Measurements from ENCODE around the gene RBPMS2. TPM values are rescaled to one million over a fixed set of nuclear protein-coding genes. Genes with fewer than 3 reads are reported as not detected.

Gene RBPMS2
- total and polyA plus RNA-seq, 5 experiments from 2014 or later, result not detected

- POLR2A ChIA-PET, result no interaction called here
- Mint-ChIP-seq H3K36me3 (no peaks in the 10 kb centered on the region), H3K9me3 (no peaks in the 10 kb centered on the region), H3K4me3 (no peak overlapping the region), H3K27me3 (peaks cover 0 to 7% (median 0%) of the 10 kb centered on the region in 5 donors), H3K27ac (no peak overlapping the region), H3K4me1 (peaks cover 0 to 6% (median 0%) of the 10 kb centered on the region in 4 donors)
- no peak for ATAC-seq
- no peak for DNase-seq
These were observed 11.5 kb downstream of the RBPMS2 start for GRCh38 chr15:64763874-64764273.

DNA sequence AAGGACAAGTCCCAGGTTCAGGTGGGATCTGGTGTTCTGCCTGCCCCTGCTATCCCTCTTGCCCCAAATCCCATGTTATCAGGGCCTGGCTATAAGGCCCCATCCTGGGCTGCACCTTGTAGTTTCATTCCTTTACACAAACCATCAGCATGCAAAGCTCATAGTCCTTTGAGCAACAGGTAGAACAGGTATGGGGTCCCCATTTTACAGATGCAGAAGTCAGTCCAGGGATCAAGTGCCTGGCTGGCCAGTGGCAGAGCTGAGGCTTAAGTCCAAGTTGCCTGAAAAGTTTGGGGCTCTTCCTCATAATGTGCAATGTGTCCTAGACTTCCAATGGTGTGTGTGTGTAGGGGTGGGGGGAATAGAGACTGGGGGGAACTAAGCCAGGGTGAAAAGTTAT lies 11.9 kb downstream of the RBPMS2 start:
- Mint-ChIP-seq H3K36me3 (no peaks in the 10 kb centered on the region), H3K27ac (no peak overlapping the region), H3K4me3 (no peak overlapping the region), H3K9me3 (no peaks in the 10 kb centered on the region), H3K4me1 (peaks cover 0 to 6% (median 0%) of the 10 kb centered on the region in 4 donors), H3K27me3 (peaks cover 0 to 7% (median 0%) of the 10 kb centered on the region in 5 donors)
- no peak for ATAC-seq
- POLR2A ChIA-PET, result no interaction called here
- DNase-seq, result no peak

DNA sequence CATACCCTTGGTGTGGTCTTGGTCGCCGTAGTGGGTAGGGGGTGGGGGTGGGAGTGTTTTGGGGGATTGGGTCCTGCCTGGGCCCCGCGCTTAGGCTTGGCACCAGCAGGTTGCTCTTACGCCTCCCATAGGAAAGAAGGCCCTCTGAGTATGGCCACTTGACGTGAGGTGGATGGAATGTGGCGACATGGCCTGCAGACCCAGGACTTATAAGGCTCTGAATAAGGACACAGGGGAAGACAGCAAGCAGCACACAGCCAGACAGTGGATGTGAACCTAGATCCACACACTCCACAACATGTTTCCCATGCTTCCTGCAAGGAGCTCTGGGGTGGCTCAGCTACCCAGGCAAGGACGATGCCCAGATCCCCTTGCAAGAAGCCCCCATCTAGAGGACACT lies 12.4 kb downstream of the RBPMS2 start:
- peaks cover 0 to 3% (median 0%) of the 10 kb centered on the region in 5 donors for H3K27me3 Mint-ChIP-seq
- POLR2A ChIA-PET, result no interaction called here
- DNase-seq (no peak), ATAC-seq (no peak)
- H3K36me3 Mint-ChIP-seq, result no peaks in the 10 kb centered on the region
- H3K27ac Mint-ChIP-seq, result no peak overlapping the region
- peaks cover 0 to 5% (median 0%) of the 10 kb centered on the region in 4 donors for H3K4me1 Mint-ChIP-seq
- H3K9me3 Mint-ChIP-seq, result no peaks in the 10 kb centered on the region
- H3K4me3 Mint-ChIP-seq, result no peak overlapping the region

DNA sequence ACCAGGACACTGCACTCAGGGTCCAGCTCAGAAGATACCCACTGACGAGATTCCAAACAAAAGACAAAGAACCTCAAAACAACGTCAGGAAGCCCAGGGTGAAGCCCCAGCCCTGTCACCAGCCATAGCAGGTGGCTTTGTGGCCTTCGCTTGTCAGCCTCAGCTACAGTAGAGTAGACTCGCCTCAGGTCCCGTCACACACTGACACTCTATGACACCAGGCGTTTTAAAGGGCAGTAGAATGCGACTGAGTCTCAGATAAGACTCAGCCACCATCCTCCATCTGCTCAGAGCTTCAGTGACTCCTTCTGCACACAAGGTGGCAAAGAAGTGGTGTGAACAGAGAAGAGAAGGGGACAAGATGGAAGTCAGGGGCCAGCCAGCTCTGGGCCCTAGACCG lies 12.8 kb downstream of the RBPMS2 start:
- no peak overlapping the region for H3K27ac Mint-ChIP-seq
- no peaks in the 10 kb centered on the region for H3K9me3 Mint-ChIP-seq
- no peak for DNase-seq
- POLR2A ChIA-PET, result interaction anchor here (0.7 kb wide), 1 partner anchor 12 kb away, joined by 3 read pairs; no protein-coding TSS in a partner anchor
- ATAC-seq, result no peak
- H3K36me3 Mint-ChIP-seq, result no peaks in the 10 kb centered on the region
- no peaks in the 10 kb centered on the region for H3K27me3 Mint-ChIP-seq
- H3K4me1 Mint-ChIP-seq, result no peaks in the 10 kb centered on the region
- no peak overlapping the region for H3K4me3 Mint-ChIP-seq

DNA sequence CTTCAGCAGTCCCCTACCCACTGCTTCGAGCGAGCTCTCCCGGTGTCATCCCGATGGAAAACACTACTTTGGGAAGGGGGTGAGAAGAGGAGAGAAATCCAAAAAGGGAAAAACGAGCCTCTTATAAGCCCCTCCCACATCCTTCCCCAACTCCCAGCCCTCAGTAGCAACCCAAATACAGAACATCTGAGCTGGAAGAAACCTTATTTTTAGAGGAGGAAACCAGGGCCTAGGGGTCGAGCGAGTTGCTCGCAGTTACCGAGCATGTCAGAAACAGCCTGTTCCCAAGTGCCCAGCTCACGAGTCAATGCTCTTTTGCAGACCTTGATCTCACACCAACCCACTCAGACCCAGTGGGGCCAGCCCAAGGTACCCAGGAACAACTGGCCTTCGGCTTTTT lies 14.2 kb downstream of the RBPMS2 start:
- H3K9me3 Mint-ChIP-seq, result no peaks in the 10 kb centered on the region
- no peaks in the 10 kb centered on the region for H3K36me3 Mint-ChIP-seq
- no peak overlapping the region for H3K27ac Mint-ChIP-seq
- H3K4me3 Mint-ChIP-seq, result no peak overlapping the region
- ATAC-seq (no peak), DNase-seq (no peak)
- H3K4me1 Mint-ChIP-seq, result no peaks in the 10 kb centered on the region
- POLR2A ChIA-PET, result no interaction called here
- H3K27me3 Mint-ChIP-seq, result no peaks in the 10 kb centered on the region

- H3K27ac Mint-ChIP-seq, result no peak overlapping the region
- peaks cover 0 to 8% (median 0%) of the 10 kb centered on the region in 4 donors for H3K4me1 Mint-ChIP-seq
- H3K9me3 Mint-ChIP-seq, result no peaks in the 10 kb centered on the region
- ATAC-seq, result no peak
- no peak for DNase-seq
- H3K27me3 Mint-ChIP-seq, result peaks cover 0 to 3% (median 0%) of the 10 kb centered on the region in 5 donors
- no peak overlapping the region for H3K4me3 Mint-ChIP-seq
- H3K36me3 Mint-ChIP-seq, result no peaks in the 10 kb centered on the region
- POLR2A ChIA-PET, result no interaction called here
These were observed 15.3 kb downstream of the RBPMS2 start for GRCh38 chr15:64760056-64760455.

- POLR2A ChIA-PET, result no interaction called here
- ATAC-seq, result no peak
- Mint-ChIP-seq H3K36me3 (no peaks in the 10 kb centered on the region), H3K27ac (no peak overlapping the region), H3K9me3 (no peaks in the 10 kb centered on the region), H3K4me1 (peaks cover 0 to 20% (median 0%) of the 10 kb centered on the region in 4 donors), H3K27me3 (peaks cover 0 to 3% (median 0%) of the 10 kb centered on the region in 5 donors), H3K4me3 (no peak overlapping the region)
- no peak for DNase-seq
These were observed 19.9 kb downstream of the RBPMS2 start for GRCh38 chr15:64755427-64755940.

DNA sequence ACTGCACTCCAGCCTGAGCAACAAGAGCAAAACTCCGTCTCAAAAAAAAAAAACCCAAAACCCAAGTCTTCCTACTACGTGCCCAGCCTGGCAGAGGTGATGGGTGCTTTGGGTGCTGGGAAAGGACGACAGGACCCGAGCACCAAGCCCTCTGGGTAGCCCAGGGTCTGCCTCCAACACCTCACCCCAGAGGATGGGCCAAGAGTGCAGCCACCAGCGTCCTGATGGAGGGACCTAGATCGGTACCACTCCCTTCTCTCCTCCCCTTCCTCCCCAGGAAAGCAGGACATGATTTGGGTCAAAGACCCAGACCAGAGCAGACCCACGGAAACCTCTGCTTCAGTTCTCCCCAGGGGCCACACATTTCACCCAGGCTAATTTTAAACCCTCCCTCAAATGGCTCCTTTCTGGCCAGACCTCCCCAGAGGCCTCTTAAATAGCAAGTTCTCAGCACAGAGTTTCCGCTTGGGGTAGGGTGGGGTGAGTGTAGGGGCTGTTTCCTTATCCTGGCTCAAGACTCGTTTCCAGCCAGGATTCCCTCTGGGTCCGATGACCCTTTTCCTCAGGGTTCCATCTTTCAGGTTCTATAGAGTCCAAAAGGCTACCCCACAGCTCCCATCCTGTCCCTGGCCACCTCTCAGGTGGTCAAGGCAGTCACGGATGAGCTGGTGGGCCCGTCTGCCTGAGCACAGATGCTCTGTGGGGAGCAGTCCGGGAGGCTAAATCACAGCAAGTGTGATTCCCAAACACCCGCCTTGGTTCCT lies 20.5 kb downstream of the RBPMS2 start:
- Mint-ChIP-seq H3K4me1 (peaks cover 0 to 20% (median 0%) of the 10 kb centered on the region in 4 donors), H3K27me3 (peaks cover 0 to 3% (median 0%) of the 10 kb centered on the region in 5 donors), H3K9me3 (no peaks in the 10 kb centered on the region), H3K36me3 (no peaks in the 10 kb centered on the region), H3K4me3 (peak overlapping the region in 1 of 10 donors; percentile 53), H3K27ac (no peak overlapping the region)
- no peak for ATAC-seq
- DNase-seq, result no peak
- POLR2A ChIA-PET, result interaction anchor here (0.7 kb wide), 1 partner anchor 65 kb away, joined by 3 read pairs; no protein-coding TSS in a partner anchor

DNA sequence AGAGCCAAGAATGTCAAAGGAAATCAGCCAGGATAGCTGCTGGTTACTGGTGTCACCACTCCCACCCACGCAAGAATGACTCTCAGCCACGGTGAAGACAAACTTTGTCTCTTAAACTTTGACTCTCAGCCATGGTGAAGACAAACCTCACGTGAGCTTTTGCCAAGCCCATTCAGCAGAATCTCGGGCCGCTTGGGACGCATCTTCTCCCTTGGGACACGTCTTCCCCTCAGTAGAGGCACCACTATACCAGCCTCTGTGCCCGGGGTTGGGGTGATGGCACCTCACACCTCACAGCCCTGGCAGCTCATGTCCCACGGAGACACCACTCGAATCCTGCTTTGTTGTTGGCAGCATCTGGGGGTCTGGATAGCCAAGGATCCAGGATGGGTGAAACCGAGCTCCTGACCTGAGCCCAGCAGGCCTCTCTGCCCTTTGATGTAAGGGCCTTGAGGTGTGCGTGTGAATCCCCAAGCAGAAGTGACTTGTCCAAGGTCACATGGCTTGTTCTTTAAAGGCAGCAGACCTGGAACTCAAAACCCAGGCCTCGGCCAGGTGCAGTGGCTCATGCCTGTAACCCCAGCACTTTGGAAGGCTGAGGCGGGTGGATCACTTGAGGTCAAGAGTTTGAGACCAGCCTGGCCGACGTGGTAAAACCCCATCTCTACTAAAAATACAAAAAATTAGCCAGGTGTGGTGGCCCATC lies 21.8 kb downstream of the RBPMS2 start:
- POLR2A ChIA-PET, result interaction anchor here (0.7 kb wide), 1 partner anchor 63 kb away, joined by 3 read pairs; no protein-coding TSS in a partner anchor
- Mint-ChIP-seq H3K4me1 (peaks cover 0 to 20% (median 0%) of the 10 kb centered on the region in 4 donors), H3K27me3 (peaks cover 0 to 3% (median 0%) of the 10 kb centered on the region in 5 donors), H3K4me3 (no peak overlapping the region), H3K36me3 (no peaks in the 10 kb centered on the region), H3K9me3 (no peaks in the 10 kb centered on the region), H3K27ac (no peak overlapping the region)
- DNase-seq (no peak), ATAC-seq (no peak)

GRCh38 chr15:64751464-64751863 lies 23.9 kb downstream of the RBPMS2 start:
- DNase-seq, result no peak
- Mint-ChIP-seq H3K36me3 (no peaks in the 10 kb centered on the region), H3K9me3 (no peaks in the 10 kb centered on the region), H3K4me1 (peaks cover 0 to 20% (median under 1%) of the 10 kb centered on the region in 4 donors), H3K27ac (no peak overlapping the region), H3K4me3 (no peak overlapping the region), H3K27me3 (peaks cover 0 to 13% (median 3%) of the 10 kb centered on the region in 5 donors)
- POLR2A ChIA-PET, result no interaction called here
- ATAC-seq, result no peak

DNA sequence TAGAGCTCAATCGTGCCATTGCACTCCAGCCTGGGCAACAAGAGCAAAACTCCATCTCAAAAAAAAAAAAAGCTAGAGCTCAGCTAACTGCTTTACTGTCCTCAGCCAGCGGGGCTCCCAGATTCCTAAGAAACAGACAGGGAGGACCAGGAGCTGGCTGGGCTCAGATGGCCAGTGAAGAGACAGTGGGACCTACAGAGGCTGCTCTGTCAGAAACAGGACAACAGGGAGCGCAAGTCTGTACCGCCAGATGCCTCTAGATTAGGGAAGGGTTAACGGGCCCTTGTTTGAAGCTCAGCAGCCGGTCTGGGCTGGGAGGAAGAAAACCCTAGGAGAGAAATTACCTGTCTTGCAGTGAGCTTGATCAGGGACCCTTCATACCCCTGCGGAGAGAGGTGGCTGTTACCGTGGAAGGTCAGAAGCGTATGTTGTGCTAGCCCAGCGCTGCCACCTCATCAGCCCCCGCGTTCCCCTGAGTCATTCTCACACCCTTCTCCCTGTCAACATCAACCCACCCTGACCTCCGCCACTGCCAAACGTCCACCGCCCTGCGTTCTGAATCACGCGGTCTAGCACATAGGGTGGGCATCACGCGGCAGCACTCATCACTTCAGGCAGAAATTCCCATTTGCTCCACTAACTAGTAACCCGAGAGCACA lies 25.3 kb downstream of the RBPMS2 start:
- POLR2A ChIA-PET, result no interaction called here
- Mint-ChIP-seq H3K27ac (peak overlapping the region in 1 of 10 donors; percentile 24), H3K27me3 (peaks cover 0 to 13% (median 6%) of the 10 kb centered on the region in 5 donors), H3K4me3 (no peak overlapping the region), H3K9me3 (no peaks in the 10 kb centered on the region), H3K4me1 (peaks cover 0 to 12% (median under 1%) of the 10 kb centered on the region in 4 donors), H3K36me3 (no peaks in the 10 kb centered on the region)
- no peak for ATAC-seq
- no peak for DNase-seq

- Mint-ChIP-seq H3K9me3 (no peaks in the 10 kb centered on the region), H3K27ac (no peak overlapping the region), H3K27me3 (peaks cover 0 to 13% (median 6%) of the 10 kb centered on the region in 5 donors), H3K4me3 (no peak overlapping the region), H3K36me3 (no peaks in the 10 kb centered on the region), H3K4me1 (peaks cover 0 to 4% (median under 1%) of the 10 kb centered on the region in 4 donors)
- no peak for ATAC-seq
- POLR2A ChIA-PET, result no interaction called here
- DNase-seq, result no peak
These were observed 26.2 kb downstream of the RBPMS2 start for GRCh38 chr15:64749167-64749566.

Data from naive thymus-derived CD8-positive, alpha-beta T cell (primary cell).